ENCODE results near the gene FLOT1. TPM values are rescaled to one million over a fixed set of nuclear protein-coding genes. Genes with fewer than 3 reads are reported as not detected.
A peak's percentile ranks its signal among the peaks of the same experiment; 100 is the strongest.

Gene FLOT1
- total and polyA plus RNA-seq, 2 of the 13 experiments (the other 11 are each of a cell fraction or from before 2014, with no cell fraction given) = 82.3 to 130 TPM

- TF ChIP-seq, protein P1, sequence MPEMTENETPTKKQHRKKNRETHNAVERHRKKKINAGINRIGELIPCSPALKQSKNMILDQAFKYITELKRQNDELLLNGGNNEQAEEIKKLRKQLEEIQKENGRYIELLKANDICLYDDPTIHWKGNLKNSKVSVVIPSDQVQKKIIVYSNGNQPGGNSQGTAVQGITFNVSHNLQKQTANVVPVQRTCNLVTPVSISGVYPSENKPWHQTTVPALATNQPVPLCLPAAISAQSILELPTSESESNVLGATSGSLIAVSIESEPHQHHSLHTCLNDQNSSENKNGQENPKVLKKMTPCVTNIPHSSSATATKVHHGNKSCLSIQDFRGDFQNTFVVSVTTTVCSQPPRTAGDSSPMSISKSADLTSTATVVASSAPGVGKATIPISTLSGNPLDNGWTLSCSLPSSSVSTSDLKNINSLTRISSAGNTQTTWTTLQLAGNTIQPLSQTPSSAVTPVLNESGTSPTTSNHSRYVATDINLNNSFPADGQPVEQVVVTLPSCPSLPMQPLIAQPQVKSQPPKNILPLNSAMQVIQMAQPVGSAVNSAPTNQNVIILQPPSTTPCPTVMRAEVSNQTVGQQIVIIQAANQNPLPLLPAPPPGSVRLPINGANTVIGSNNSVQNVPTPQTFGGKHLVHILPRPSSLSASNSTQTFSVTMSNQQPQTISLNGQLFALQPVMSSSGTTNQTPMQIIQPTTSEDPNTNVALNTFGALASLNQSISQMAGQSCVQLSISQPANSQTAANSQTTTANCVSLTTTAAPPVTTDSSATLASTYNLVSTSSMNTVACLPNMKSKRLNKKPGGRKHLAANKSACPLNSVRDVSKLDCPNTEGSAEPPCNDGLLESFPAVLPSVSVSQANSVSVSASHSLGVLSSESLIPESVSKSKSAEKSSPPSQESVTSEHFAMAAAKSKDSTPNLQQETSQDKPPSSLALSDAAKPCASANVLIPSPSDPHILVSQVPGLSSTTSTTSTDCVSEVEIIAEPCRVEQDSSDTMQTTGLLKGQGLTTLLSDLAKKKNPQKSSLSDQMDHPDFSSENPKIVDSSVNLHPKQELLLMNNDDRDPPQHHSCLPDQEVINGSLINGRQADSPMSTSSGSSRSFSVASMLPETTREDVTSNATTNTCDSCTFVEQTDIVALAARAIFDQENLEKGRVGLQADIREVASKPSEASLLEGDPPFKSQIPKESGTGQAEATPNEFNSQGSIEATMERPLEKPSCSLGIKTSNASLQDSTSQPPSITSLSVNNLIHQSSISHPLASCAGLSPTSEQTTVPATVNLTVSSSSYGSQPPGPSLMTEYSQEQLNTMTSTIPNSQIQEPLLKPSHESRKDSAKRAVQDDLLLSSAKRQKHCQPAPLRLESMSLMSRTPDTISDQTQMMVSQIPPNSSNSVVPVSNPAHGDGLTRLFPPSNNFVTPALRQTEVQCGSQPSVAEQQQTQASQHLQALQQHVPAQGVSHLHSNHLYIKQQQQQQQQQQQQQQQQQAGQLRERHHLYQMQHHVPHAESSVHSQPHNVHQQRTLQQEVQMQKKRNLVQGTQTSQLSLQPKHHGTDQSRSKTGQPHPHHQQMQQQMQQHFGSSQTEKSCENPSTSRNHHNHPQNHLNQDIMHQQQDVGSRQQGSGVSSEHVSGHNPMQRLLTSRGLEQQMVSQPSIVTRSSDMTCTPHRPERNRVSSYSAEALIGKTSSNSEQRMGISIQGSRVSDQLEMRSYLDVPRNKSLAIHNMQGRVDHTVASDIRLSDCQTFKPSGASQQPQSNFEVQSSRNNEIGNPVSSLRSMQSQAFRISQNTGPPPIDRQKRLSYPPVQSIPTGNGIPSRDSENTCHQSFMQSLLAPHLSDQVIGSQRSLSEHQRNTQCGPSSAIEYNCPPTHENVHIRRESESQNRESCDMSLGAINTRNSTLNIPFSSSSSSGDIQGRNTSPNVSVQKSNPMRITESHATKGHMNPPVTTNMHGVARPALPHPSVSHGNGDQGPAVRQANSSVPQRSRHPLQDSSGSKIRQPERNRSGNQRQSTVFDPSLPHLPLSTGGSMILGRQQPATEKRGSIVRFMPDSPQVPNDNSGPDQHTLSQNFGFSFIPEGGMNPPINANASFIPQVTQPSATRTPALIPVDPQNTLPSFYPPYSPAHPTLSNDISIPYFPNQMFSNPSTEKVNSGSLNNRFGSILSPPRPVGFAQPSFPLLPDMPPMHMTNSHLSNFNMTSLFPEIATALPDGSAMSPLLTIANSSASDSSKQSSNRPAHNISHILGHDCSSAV (CRISPR knock-in tag; IDR thresholded peaks at IDR 0.05; ENCODE audit: borderline replicate concordance) = 0 out of 2 replicates have a peak, but pooled peaks have one; percentile 29
- no peak for TF ChIP-seq RORA (CRISPR knock-in tag; IDR thresholded peaks at IDR 0.05)
- TF ChIP-seq ZNF253 (CRISPR knock-in tag; IDR thresholded peaks at IDR 0.05; ENCODE audit: borderline replicate concordance) = no peak
- no peak for TF ChIP-seq AGO2 (optimal IDR thresholded peaks at IDR 0.05; ENCODE audit: low read depth, low read length)
- 0 out of 2 replicates have a peak, but pooled peaks have one; percentile 28 for TF ChIP-seq HMG20B (CRISPR knock-in tag; conservative IDR thresholded peaks at IDR 0.05)
- no peak for TF ChIP-seq KLF12 (CRISPR knock-in tag; IDR thresholded peaks at IDR 0.05; ENCODE audit: borderline replicate concordance)
- TF ChIP-seq LCORL (IDR thresholded peaks at IDR 0.05) = no peak
- peak; percentile 43 for TF ChIP-seq LCORL (CRISPR knock-in tag; IDR thresholded peaks at IDR 0.05)
- TF ChIP-seq FOXC1 (CRISPR knock-in tag; IDR thresholded peaks at IDR 0.05; ENCODE audit: borderline replicate concordance) = no peak
- peak; percentile 70 for TF ChIP-seq SP5 (CRISPR knock-in tag; IDR thresholded peaks at IDR 0.05; ENCODE audit: borderline replicate concordance, low read depth)
- no peak; the same call in 1 of the 2 replicates for TF ChIP-seq NFYB (CRISPR knock-in tag; IDR thresholded peaks at IDR 0.05)
- TF ChIP-seq HOXD1 (CRISPR knock-in tag; IDR thresholded peaks at IDR 0.05) = peak; percentile 65; the same call in 1 of the 2 replicates
- TF ChIP-seq, protein P2, sequence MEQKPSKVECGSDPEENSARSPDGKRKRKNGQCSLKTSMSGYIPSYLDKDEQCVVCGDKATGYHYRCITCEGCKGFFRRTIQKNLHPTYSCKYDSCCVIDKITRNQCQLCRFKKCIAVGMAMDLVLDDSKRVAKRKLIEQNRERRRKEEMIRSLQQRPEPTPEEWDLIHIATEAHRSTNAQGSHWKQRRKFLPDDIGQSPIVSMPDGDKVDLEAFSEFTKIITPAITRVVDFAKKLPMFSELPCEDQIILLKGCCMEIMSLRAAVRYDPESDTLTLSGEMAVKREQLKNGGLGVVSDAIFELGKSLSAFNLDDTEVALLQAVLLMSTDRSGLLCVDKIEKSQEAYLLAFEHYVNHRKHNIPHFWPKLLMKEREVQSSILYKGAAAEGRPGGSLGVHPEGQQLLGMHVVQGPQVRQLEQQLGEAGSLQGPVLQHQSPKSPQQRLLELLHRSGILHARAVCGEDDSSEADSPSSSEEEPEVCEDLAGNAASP (CRISPR knock-in tag; IDR thresholded peaks at IDR 0.05; ENCODE audit: borderline replicate concordance) = peak; percentile 48; the same call in 1 of the 2 replicates
- TF ChIP-seq POLR2G (IDR thresholded peaks at IDR 0.05; ENCODE audit: low read depth, low read length) = peak; percentile 76
- TF ChIP-seq, protein P3, sequence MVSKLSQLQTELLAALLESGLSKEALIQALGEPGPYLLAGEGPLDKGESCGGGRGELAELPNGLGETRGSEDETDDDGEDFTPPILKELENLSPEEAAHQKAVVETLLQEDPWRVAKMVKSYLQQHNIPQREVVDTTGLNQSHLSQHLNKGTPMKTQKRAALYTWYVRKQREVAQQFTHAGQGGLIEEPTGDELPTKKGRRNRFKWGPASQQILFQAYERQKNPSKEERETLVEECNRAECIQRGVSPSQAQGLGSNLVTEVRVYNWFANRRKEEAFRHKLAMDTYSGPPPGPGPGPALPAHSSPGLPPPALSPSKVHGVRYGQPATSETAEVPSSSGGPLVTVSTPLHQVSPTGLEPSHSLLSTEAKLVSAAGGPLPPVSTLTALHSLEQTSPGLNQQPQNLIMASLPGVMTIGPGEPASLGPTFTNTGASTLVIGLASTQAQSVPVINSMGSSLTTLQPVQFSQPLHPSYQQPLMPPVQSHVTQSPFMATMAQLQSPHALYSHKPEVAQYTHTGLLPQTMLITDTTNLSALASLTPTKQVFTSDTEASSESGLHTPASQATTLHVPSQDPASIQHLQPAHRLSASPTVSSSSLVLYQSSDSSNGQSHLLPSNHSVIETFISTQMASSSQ (IDR thresholded peaks at IDR 0.05; ENCODE audit: low read depth) = peak; percentile 92
- TF ChIP-seq, protein P3 (CRISPR knock-in tag; IDR thresholded peaks at IDR 0.05; ENCODE audit: borderline replicate concordance) = peak; percentile 91
These were observed 6.5 kb upstream of the FLOT1 start (continued) for GRCh38 chr6:30748851-30749540.
